K562 (cell line): Measurements from ENCODE around the gene ANKRD7. TPM values are rescaled to one million over a fixed set of nuclear protein-coding genes. Genes with fewer than 3 reads are reported as not detected.

Source experiments
- BACH1 ChIP-seq: fragments of 200-800 bp; sonication (Bioruptor generic); IDR thresholded peaks from 2 replicates; pipeline ENCODE4 v1.6.1; 2016; ENCODE audit warnings: missing genetic modification characterization, missing compliant biosample characterization
- CTBP1 ChIP-seq: fragments of 450-650 bp; IDR thresholded peaks from 2 replicates; pipeline ENCODE4 v1.6.1; 2016; ENCODE audit warnings: borderline replicate concordance
- DDX20 ChIP-seq: fragments of 450-650 bp; IDR thresholded peaks from 2 replicates; pipeline ENCODE4 v1.6.1; 2016; ENCODE audit warnings: missing genetic modification characterization, low read depth, mild to moderate bottlenecking, missing compliant biosample characterization, moderate library complexity
- DMBX1 ChIP-seq: fragments of 250-450 bp; sonication (Bioruptor Pico); IDR thresholded peaks from 2 replicates; pipeline ENCODE4 v1.8.0; 2022; ENCODE audit warnings: inconsistent platforms, mild to moderate bottlenecking, moderate library complexity, borderline replicate concordance
- E2F5 ChIP-seq: sonication (generic); formaldehyde crosslinking; IDR thresholded peaks from 2 replicates; pipeline ENCODE4 v1.8.0; 2022; ENCODE audit warnings: mild to moderate bottlenecking, missing genetic modification reagents
- E2F6 ChIP-seq, 2 experiments: IDR thresholded peaks; 2 replicates each; pipeline ENCODE4 v1.6.1; 2011; ENCODE audit warnings: borderline replicate concordance in 1 of 2, control low read depth in 1 of 2, low read depth in 1 of 2, low read length in 1 of 2, mild to moderate bottlenecking in 1 of 2, mixed read lengths in 1 of 2, moderate library complexity in 1 of 2; ENCODE audit not compliant: insufficient read depth in 1 of 2, insufficient read length in 1 of 2, poor library complexity in 1 of 2, severe bottlenecking in 1 of 2; ENCODE audit errors: extremely low read depth in 1 of 2
- E4F1 ChIP-seq: fragments of 250-450 bp; sonication (Bioruptor Pico); IDR thresholded peaks from 2 replicates; pipeline ENCODE4 v1.5.0; 2021; ENCODE audit warnings: mild to moderate bottlenecking, borderline replicate concordance
- GMEB1 ChIP-seq: fragments of 250-450 bp; sonication (Bioruptor Pico); IDR thresholded peaks from 2 replicates; pipeline ENCODE4 v1.4.0; 2020; ENCODE audit warnings: mild to moderate bottlenecking
- MED1 ChIP-seq: sonication (generic); formaldehyde crosslinking; IDR thresholded peaks from 2 replicates; pipeline ENCODE4 v1.8.1; 2023; ENCODE audit warnings: missing genetic modification reagents, borderline replicate concordance
- MEF2D ChIP-seq: conservative IDR thresholded peaks from 2 replicates; pipeline ENCODE4 v1.6.1; 2016; ENCODE audit warnings: low read depth, missing genetic modification characterization, missing compliant biosample characterization
- MXD1 ChIP-seq: fragments of 250-450 bp; sonication (Bioruptor Pico); IDR thresholded peaks from 2 replicates; pipeline ENCODE4 v1.8.0; 2021; ENCODE audit warnings: borderline replicate concordance, mild to moderate bottlenecking, moderate library complexity; ENCODE audit not compliant: poor library complexity, severe bottlenecking
- MXI1 ChIP-seq: IDR thresholded peaks from 2 replicates; pipeline ENCODE4 v1.6.1; 2011; ENCODE audit warnings: low read depth, mild to moderate bottlenecking, improper control_type of control experiment, low read length
- PHB ChIP-seq: fragments of 250-450 bp; sonication (Bioruptor Pico); IDR thresholded peaks from 2 replicates; pipeline ENCODE4 v1.5.0; 2021
- TAL1 ChIP-seq: fragments of 450-650 bp; IDR thresholded peaks from 2 replicates; pipeline ENCODE4 v1.6.1; 2016; ENCODE audit warnings: mild to moderate bottlenecking
- ZBTB43 ChIP-seq: sonication (generic); formaldehyde crosslinking; IDR thresholded peaks from 2 replicates; pipeline ENCODE4 v1.8.0; 2023; ENCODE audit warnings: mild to moderate bottlenecking, missing genetic modification reagents
- ZNF124 ChIP-seq: sonication (generic); formaldehyde crosslinking; IDR thresholded peaks from 2 replicates; pipeline ENCODE4 v1.8.1; 2022; ENCODE audit warnings: missing genetic modification reagents
- ZNF274 ChIP-seq: IDR thresholded peaks from 2 replicates; pipeline ENCODE4 v1.6.1; 2011; ENCODE audit warnings: low read depth, mild to moderate bottlenecking, low read length, moderate library complexity, borderline replicate concordance
- ZNF584 ChIP-seq: fragments of 200-800 bp; sonication (Bioruptor generic); IDR thresholded peaks from 2 replicates; pipeline ENCODE4 v1.6.1; 2016; ENCODE audit warnings: low read depth, mild to moderate bottlenecking, missing genetic modification characterization, missing compliant biosample characterization
- ZNF707 ChIP-seq: fragments of 250-450 bp; sonication (Bioruptor Pico); conservative IDR thresholded peaks from 2 replicates; pipeline ENCODE4 v1.8.0; 2022; ENCODE audit warnings: inconsistent platforms, mild to moderate bottlenecking, moderate library complexity
- ZNF77 ChIP-seq: fragments of 250-450 bp; sonication (Bioruptor Pico); IDR thresholded peaks from 2 replicates; pipeline ENCODE4 v1.5.0; 2020
- polyA plus RNA-seq, 8 experiments: library from polyadenylated mRNA; depleted of rRNA in 4 of 8; stranded (reverse) in 5 of 8; unstranded in 3 of 8; fragments of >200 nt; fragmentation: Nextera tagmentation in 2 of 8; fragmentation: Illumina TruSeq in 1 of 8; extraction: Ambion mirVana in 2 of 8; extraction: Trizol in 1 of 8; gene quantifications; 2 replicates each; pipeline versions ENCODE4 v1.2.1 to v1.2.3, GENCODE V29; 2011 to 2014; ENCODE audit warnings: inconsistent platforms in 1 of 8, missing spikeins in 1 of 8
- total RNA-seq, 7 experiments: library from RNA; depleted of rRNA in 6 of 7; stranded (reverse); fragments of >200 nt in 6 of 7; fragmentation: Illumina TruSeq in 2 of 7; extraction: Trizol in 2 of 7; gene quantifications; 2 replicates each; pipeline versions ENCODE4 v1.2.1 to v1.2.3, GENCODE V29; 2011 to 2021; ENCODE audit warnings: low replicate concordance in 1 of 7

Gene ANKRD7
- total and polyA plus RNA-seq, 9 of the 15 experiments (the other 6 are each of a cell fraction or from before 2014, with no cell fraction given), result 0.33 TPM; not detected in 8

- no peak for TF ChIP-seq ZBTB43
- TF ChIP-seq E4F1 (CRISPR knock-in tag), result no peak
- no peak for TF ChIP-seq MXI1
- no peak for TF ChIP-seq ZNF584
- TF ChIP-seq E2F5, result no peak
- TF ChIP-seq E2F6 (IDR thresholded peaks at IDR 0.05; ENCODE audit: borderline replicate concordance in 1 of 2, extremely low read depth in 1 of 2, insufficient read depth in 1 of 2, insufficient read length in 1 of 2, low read depth in 1 of 2, low read length in 1 of 2, poor library complexity in 1 of 2, severe bottlenecking in 1 of 2), result no peak
- TF ChIP-seq MEF2D (tag), result no peak
- TF ChIP-seq TAL1, result 0 out of 2 replicates have a peak, but pooled peaks have one; percentile 3
- TF ChIP-seq ZNF707 (CRISPR knock-in tag), result no peak
- TF ChIP-seq GMEB1 (CRISPR knock-in tag), result no peak
- no peak for TF ChIP-seq ZNF274
- TF ChIP-seq BACH1, result no peak; the same call in 1 of the 2 replicates
- TF ChIP-seq ZNF77, result no peak
- no peak for TF ChIP-seq PHB
- no peak for TF ChIP-seq ZNF124 (CRISPR knock-in tag)
- no peak for TF ChIP-seq MXD1 (CRISPR knock-in tag)
- no peak for TF ChIP-seq MED1 (CRISPR knock-in tag)
- TF ChIP-seq DDX20, result no peak
- no peak for TF ChIP-seq DMBX1 (CRISPR knock-in tag)
- TF ChIP-seq CTBP1, result no peak
These were observed 41.1 kb upstream of the ANKRD7 start (continued) for GRCh38 chr7:118183428-118183785.
